Measurements from ENCODE around the gene TNP2. TPM values are rescaled to one million over a fixed set of nuclear protein-coding genes. Genes with fewer than 3 reads are reported as not detected.

Gene TNP2
- total and polyA plus RNA-seq, 2 experiments from 2014 or later, result not detected

GRCh38 chr16:11236461-11237254 is 32.5 kb downstream of the TNP2 start:
- no peak overlapping the region for H3K4me3 ChIP-seq
- TF ChIP-seq EZH2phosphoT487 (IDR thresholded peaks at IDR 0.05; ENCODE audit: unreplicated experiment), result no peak
- no peak for TF ChIP-seq NANOG (IDR thresholded peaks at IDR 0.05; ENCODE audit: borderline replicate concordance)
- no peak for TF ChIP-seq POLR2AphosphoS5 (IDR thresholded peaks at IDR 0.05; ENCODE audit: low read depth)
- TF ChIP-seq ZNF331 (CRISPR knock-in tag; IDR thresholded peaks at IDR 0.05; ENCODE audit: low read depth), result no peak
- no peak for TF ChIP-seq ETS1 (IDR thresholded peaks at IDR 0.05)
- no peak for TF ChIP-seq EZH2 (IDR thresholded peaks at IDR 0.05; ENCODE audit: low read depth, unreplicated experiment)
- TF ChIP-seq CTCF (conservative IDR thresholded peaks at IDR 0.05; ENCODE audit: low read depth in 2 of 2), result no peak
- no peak for TF ChIP-seq ZNF462 (CRISPR knock-in tag; IDR thresholded peaks at IDR 0.05)
- no peak for TF ChIP-seq STAT1 (IDR thresholded peaks at IDR 0.05; ENCODE audit: unreplicated experiment)
- no peak for TF ChIP-seq CREB1 (CRISPR knock-in tag; IDR thresholded peaks at IDR 0.05; ENCODE audit: low read depth)
- no peak for TF ChIP-seq JUNB (IDR thresholded peaks at IDR 0.05; ENCODE audit: unreplicated experiment)
- TF ChIP-seq REST (IDR thresholded peaks at IDR 0.05; ENCODE audit: unreplicated experiment), result no peak
- TF ChIP-seq ZNF114 (CRISPR knock-in tag; IDR thresholded peaks at IDR 0.05), result no peak
- H3K4me1 Mint-ChIP-seq, result peaks cover 8% of the 10 kb centered on the region; the same call in 2 of the 3 replicates
- H3K27me3 Mint-ChIP-seq (ENCODE audit: insufficient read depth, low read depth, poor library complexity), result peaks cover 7% of the 10 kb centered on the region
- no peak overlapping the region for H2AFZ ChIP-seq
- H3K9me3 Mint-ChIP-seq, result no peaks in the 10 kb centered on the region
- H3K27me3 ChIP-seq (ENCODE audit: insufficient read depth), result no peaks in the 10 kb centered on the region
- DNase-seq (ENCODE audit: low spot score), result no peak
- H3K27ac ChIP-seq (ENCODE audit: low read depth), result no peak overlapping the region
- no peaks in the 10 kb centered on the region for H3K9me2 ChIP-seq (ENCODE audit: insufficient read depth)
- H3F3A ChIP-seq (replicated peaks; ENCODE audit: low read depth), result 0 out of 2 replicates have a peak, but pooled peaks cover 6% of the 10 kb centered on the region
- no peaks in the 10 kb centered on the region for H3K79me2 ChIP-seq (replicated peaks; ENCODE audit: insufficient read depth)
- H4K20me1 ChIP-seq (replicated peaks; ENCODE audit: insufficient read depth), result no peaks in the 10 kb centered on the region
- ATAC-seq, result no peak
- no peaks in the 10 kb centered on the region for H3K36me3 Mint-ChIP-seq (ENCODE audit: low read depth)
- no peak overlapping the region for H3K4me3 Mint-ChIP-seq
- no peak overlapping the region for H3K27ac Mint-ChIP-seq
- no peak overlapping the region for H3K4me2 ChIP-seq
- no peaks in the 10 kb centered on the region for H3K36me3 ChIP-seq (ENCODE audit: insufficient read depth)
- peaks cover 9% of the 10 kb centered on the region; the same call in 1 of the 2 replicates for H3K4me1 ChIP-seq (ENCODE audit: insufficient read depth)
